Measurements from ENCODE around the gene ADCY9.
"Not testable (repeated sequence)": the region's sequence is repeated elsewhere in the genome, so short reads cannot be mapped to it uniquely, and the experiment has no call there.

The ADCY9 gene

DNA sequence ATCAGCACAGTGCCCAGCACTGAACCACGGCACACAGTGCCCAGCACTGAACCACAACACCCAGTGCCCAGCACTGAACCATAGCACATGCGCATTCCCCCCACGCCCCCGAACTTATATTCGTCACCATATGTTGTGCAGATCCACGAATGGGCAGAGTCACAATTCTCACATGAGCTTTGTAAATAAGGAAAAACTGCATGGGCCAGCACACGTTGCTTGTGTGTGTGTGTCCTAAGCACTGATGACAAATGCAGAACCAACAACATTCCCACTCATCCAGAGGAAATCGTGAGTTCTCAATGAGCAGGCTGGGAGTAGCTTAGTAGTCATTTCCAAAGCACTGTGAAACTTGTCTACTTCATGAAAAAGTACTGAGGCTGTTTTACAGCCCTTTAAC lies 70.0 kb downstream of the ADCY9 start:
- TF ChIP-seq, protein P1, sequence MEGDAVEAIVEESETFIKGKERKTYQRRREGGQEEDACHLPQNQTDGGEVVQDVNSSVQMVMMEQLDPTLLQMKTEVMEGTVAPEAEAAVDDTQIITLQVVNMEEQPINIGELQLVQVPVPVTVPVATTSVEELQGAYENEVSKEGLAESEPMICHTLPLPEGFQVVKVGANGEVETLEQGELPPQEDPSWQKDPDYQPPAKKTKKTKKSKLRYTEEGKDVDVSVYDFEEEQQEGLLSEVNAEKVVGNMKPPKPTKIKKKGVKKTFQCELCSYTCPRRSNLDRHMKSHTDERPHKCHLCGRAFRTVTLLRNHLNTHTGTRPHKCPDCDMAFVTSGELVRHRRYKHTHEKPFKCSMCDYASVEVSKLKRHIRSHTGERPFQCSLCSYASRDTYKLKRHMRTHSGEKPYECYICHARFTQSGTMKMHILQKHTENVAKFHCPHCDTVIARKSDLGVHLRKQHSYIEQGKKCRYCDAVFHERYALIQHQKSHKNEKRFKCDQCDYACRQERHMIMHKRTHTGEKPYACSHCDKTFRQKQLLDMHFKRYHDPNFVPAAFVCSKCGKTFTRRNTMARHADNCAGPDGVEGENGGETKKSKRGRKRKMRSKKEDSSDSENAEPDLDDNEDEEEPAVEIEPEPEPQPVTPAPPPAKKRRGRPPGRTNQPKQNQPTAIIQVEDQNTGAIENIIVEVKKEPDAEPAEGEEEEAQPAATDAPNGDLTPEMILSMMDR (IDR thresholded peaks at IDR 0.05; ENCODE audit: control extremely low read depth, extremely low read depth, low read depth, missing control alignments) = no peak
- DNase-seq (ENCODE audit: extremely low spot score) = no peak
- ChIA-PET CTCF (interaction anchor here (1.4 kb wide), 1 partner anchor 21 kb away, joined by 3 read pairs; no protein-coding TSS in a partner anchor), POLR2A (no interaction called here)

DNA sequence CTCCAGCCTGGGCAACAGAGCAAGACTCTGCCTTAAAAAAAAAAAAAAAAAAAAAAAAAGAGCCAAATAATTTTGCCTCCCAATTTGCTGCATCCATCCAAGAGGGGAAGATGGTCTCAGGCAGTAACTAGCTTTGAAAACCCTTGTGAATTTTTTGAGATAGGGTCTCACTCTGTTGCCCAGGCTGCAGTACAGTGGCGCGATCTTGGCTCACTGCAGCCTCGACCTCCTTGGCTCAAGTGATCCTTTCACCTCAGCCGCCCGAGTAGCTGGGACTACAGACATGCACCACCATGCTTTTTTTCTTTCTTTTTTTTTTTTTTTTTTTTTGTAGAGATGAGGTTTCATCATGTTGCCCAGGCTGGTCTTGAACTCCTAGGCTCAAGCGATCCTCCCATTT lies 70.7 kb downstream of the ADCY9 start:
- DNase-seq (ENCODE audit: extremely low spot score); POLR2A ChIA-PET; CTCF ChIA-PET: not testable (repeated sequence)

DNA sequence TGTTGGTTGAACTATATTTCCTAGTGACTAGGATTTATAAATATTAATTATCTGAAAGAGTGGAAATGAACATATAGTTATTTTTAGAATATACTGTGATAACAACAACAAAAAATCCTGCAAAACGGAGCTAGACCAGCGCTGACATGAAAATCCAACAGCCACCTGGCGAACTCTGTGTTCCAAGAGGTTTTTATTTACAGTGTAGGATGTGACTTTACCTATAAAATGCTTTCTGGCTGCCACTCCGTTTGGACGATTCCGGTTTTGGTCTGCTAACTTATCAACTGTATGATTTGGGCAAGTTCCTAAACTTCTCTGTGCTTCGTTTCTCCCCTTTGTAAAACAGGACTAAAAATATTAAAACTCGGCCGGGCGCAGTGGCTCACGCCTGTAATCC lies 73.7 kb downstream of the ADCY9 start:
- CTCF ChIA-PET = no interaction called here

DNA sequence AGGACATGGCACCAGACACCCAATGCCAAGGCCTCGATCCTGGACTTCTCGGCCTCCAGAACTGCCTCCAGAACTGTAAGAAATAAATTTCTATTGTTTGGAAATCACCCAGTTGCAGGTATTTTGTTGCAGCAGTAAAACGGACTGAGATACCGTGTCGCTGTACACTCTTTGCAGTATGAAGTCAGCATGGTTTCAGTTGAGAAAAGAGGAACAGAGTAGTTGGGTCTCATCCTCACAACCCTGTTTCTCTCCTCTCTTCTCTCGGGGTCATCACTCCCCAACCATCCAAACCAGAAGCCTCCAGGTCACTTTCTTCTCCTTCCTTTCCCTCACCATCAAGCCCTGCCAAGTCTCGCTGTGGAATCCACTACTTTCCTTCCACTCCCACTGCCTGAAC lies 77.8 kb downstream of the ADCY9 start:
- CTCF ChIA-PET = no interaction called here
- no peak for DNase-seq (ENCODE audit: extremely low spot score)
- TF ChIP-seq, protein P1 (IDR thresholded peaks at IDR 0.05; ENCODE audit: control extremely low read depth, extremely low read depth, low read depth, missing control alignments) = no peak
- POLR2A ChIA-PET = no interaction called here

More for the DNA sequence above, 73.7 kb downstream of the ADCY9 start:
- POLR2A ChIA-PET = no interaction called here
- TF ChIP-seq, protein P1 (IDR thresholded peaks at IDR 0.05; ENCODE audit: control extremely low read depth, extremely low read depth, low read depth, missing control alignments) = no peak
- no peak for DNase-seq (ENCODE audit: extremely low spot score)

DNA sequence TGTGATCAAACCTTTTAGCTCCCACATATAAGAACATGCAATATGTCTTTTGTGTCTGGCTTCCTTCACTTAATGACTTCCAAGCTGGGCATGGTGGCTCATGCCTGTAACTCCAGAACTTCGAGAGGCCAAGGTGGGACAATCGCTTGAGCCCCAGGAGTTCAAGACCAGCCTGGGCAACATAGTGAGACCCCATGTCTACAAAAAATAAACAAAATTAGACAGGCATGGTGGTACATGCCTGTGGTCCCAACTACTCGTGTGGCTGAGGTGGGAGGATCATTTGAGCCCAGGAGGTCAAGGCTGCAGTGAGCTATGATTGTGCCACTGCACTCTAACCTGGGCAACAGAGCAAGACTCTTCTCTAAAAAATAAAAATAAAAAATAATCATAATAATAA lies 79.3 kb downstream of the ADCY9 start:
- POLR2A ChIA-PET, CTCF ChIA-PET: not testable (repeated sequence)

DNA sequence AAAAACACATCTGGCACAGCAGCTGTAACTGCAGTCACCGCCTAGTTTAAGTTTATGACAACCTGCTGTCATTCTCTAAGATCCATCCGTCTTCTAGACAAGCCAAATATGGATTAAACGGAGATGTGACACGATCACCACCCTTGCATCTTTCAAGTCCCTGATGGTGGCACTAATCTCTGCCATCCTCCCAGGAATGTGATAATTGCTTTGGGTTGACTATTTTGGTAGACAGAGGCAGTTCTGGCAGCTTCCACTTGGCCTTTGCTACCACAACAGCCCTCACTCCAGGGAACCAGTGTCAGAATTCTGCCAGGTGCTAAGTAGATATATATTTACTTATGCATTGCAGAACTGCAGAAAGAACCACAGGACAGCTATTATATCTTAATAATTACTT lies 81.3 kb downstream of the ADCY9 start:
- DNase-seq (ENCODE audit: extremely low spot score) = no peak
- CTCF ChIA-PET = no interaction called here
- TF ChIP-seq, protein P1 (IDR thresholded peaks at IDR 0.05; ENCODE audit: control extremely low read depth, extremely low read depth, low read depth, missing control alignments) = no peak
- POLR2A ChIA-PET = no interaction called here

More for the DNA sequence above, 79.3 kb downstream of the ADCY9 start:
- not testable (repeated sequence) for DNase-seq (ENCODE audit: extremely low spot score)

DNA sequence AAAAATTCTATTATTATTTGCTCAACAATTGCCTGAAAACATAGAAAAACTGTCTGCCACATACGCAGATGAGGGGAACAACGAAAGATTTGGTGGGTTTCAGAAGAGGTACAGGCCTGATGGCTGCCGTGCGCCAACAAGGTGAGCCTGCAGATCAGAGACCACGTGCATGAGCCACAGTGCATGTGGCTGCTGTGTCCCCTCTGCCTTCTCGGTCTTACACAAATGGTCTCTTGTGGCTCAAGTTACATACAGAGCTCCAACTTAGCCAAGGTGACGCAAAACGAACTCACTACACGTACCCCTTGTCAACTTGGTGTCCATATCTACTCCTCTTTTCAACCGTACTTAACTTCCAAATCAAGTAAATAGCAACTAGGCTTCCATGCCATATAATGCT lies 82.3 kb downstream of the ADCY9 start:
- no peak for DNase-seq (ENCODE audit: extremely low spot score)
- ChIA-PET POLR2A (no interaction called here), CTCF (no interaction called here)
- TF ChIP-seq, protein P1 (IDR thresholded peaks at IDR 0.05; ENCODE audit: control extremely low read depth, extremely low read depth, low read depth, missing control alignments) = no peak

DNA sequence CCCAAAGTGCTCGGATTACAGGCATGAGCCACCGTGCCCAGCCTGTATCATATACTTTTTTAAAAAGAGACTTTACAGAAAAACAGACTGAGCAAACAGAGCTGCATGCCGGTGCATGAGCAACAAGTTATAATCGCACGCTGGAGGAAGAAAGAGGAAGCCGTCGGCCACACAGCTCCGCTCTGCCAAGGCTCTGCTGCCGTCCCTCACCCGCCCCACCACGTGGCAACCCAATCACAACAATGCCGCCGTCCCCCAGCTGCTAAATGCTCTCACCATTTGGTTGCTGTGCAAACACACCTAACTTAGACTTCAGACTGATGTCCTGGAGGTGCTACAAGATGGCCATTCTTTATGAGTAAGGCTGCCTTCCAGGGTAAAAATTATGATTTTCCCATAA lies 83.5 kb downstream of the ADCY9 start:
- DNase-seq (ENCODE audit: extremely low spot score) = no peak
- ChIA-PET POLR2A (no interaction called here), CTCF (no interaction called here)
- TF ChIP-seq, protein P1 (IDR thresholded peaks at IDR 0.05; ENCODE audit: control extremely low read depth, extremely low read depth, low read depth, missing control alignments) = no peak

All from GM10248 (cell line).